ENCODE measurements around the gene TTYH3.

The TTYH3 gene

DNA sequence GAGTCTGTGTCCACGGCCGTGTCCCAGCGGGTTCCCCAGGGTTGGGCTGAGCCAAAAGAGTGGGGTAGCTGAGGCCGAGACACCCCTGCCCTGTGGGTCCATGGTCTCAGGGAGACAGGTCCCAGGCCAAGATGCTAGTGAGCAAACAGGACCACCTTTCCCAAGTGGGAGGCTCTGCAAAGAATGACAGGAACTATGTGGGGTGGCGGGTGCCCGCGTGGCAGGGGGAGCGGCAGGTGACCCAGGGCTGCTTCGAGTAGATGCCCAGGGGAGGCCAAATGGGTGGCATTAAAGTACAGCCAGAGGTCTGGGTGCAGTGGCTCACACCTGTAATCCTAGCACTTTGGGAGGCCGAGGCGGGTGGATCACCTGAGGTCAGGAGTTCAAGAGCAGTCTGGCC lies 18.2 kb downstream of the TTYH3 start:
- no peak for DNase-seq

DNA sequence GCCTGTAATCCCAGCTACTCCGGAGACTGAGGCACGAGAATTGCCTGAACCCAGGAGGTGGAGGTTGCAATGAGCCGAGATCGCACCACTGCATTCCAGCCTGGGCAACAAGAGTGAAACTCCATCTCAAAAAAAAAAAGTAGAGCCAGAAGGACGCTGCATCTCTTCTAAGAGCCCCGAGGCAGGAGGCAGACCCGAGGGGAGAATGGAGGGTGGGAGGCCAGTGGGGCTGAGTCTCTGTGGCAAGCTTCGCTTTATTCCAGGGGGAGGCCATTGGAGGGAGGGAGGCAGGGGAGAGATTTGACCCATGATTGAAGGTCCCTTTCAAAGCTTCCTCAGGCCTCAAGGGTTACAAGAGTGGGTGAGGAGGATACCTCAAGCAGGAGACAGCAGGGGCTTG lies 18.7 kb downstream of the TTYH3 start:
- DNase-seq, result no peak

DNA sequence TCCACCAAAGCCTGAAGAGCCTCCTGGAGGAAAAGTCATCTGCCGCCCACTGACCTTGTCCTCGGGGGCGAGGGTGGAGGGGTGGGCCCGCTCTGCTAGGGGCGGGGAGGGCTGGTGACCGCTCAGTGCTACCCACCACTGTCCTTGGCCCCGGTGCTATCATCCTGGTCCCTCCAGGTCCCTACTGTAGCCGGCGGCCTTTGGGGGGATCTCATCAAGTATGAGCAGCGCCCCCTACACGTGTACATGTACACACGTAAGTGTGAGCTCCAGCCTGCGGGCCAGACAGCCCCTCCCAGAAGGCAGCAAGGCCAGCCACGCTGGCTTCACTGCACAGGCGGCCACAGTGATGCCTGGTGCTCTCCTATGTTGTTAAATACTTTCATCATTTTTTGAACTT lies 19.6 kb downstream of the TTYH3 start:
- DNase-seq, result no peak

DNA sequence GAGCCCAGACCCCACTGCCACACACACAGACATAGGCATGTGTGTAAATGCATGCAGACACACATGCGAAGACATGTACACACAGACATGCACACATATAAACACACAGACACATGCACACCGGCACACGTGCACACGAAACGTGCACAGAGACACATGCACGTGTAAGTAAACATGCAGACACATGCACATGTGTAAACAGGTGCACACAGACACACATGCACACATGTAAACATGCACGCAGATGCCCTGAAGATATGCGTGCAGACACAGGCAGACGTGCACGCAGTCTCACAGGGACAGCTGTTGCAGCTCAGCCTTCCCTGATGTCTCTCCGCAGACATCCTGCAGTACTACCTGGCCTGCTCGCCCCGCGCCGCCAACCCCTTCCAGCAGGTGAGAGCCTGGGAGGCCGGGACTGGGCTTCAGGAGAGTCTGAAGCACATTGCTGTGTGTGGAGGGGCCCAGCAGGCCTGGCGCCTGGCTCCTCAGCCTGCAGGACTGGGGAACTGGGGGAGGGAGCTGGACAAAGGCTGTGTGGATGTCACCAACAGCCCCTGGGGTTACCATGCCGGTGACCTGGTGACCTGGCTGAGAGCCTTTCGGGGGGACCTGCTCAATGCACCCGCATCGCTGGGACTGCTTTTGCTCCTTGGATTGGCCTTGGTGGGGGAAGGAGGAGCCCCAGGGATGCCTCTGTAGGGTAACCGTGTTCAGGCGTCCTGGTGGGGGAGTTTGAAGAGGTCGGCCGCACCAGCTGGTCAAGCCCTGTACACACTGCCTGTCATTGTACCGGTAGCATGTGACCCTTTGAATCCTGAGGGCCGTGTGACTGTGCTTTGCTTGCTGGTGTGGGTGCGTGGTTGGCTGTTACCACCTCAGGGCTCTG lies 20.3 kb downstream of the TTYH3 start:
- no peak for DNase-seq

DNA sequence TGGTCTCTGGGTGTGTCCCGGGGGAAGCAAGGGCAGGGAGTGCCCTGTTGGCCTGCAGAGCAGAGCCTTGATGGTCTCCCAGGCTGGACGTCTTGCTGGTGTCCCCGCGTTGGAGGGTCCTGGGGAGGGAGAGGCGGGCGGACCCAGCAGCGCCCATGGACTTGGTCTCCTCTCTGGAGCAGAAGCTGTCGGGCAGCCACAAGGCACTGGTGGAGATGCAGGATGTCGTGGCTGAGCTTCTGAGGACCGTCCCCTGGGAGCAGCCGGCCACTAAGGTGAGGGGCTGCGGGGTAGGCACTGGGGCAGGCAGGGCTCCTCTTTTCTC lies 20.9 kb downstream of the TTYH3 start:
- DNase-seq, result no peak

DNA sequence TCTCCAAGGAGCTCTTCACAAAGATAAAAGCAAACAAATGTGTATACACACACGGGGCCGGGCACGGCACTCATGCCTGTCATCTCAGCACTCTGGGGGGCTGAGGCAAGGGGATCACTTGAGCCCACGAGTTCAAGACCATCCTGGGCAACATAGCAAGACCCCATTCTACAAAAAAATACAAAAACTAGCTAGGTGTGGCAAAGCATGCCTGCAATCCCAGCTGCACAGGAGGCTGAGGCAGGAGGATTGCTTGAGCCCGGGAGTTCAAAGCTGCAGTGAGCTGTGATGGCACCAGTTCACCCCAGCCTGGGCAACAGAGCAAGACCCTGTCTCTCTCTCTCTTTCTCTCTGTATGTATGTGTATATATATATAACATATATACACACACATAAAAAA lies 22.3 kb downstream of the TTYH3 start:
- DNase-seq, result no peak

DNA sequence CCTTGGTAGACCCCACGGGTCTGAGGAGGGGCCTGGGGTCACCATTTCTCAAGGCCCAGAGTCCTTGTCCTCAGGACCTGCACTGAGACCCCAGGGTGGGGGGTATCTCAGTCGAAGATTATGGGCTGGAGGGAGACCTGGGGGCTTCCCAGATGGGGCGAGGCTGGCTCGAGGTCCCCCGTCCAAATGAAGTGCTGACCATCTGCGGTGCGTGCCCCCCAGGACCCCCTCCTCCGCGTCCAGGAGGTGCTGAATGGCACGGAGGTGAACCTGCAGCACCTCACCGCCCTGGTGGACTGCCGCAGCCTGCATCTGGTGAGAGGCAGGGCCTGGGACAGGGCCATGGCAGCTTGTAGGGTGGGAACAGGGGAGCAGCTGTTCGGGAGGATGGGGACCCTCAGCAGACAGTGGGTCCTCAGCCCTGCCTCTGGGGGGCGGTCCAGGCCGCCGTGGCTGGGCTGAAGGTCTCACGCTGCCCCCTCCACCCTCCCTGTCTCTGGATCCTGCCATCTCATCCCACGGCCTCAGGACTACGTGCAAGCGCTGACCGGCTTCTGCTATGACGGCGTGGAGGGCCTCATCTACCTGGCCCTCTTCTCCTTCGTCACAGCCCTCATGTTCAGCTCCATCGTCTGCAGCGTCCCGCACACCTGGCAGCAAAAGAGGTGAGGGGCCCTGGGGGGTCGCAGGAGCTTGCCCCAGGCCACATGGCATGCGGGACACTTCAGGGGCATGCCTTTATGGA lies 24.3 kb downstream of the TTYH3 start:
- no peak for DNase-seq

DNA sequence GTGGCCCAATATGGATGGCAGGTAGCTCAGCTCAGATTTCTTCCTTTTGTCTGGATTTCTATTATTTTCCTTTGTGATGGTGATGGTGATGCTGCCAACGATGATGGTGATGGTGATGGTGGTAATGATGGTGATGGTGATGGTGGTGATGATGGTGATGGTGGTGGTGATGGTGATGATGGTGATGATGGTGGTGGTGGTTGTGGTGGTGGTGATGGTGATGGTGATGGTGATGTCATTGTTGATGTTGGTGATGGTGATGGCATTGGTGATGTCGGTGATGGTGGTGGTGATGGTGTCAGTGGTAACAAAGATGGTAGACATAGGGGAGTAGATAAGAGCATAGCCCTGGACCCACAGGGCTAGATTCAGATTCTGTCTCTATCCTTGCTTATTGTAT lies 25.4 kb downstream of the TTYH3 start:
- no peak for DNase-seq

DNA sequence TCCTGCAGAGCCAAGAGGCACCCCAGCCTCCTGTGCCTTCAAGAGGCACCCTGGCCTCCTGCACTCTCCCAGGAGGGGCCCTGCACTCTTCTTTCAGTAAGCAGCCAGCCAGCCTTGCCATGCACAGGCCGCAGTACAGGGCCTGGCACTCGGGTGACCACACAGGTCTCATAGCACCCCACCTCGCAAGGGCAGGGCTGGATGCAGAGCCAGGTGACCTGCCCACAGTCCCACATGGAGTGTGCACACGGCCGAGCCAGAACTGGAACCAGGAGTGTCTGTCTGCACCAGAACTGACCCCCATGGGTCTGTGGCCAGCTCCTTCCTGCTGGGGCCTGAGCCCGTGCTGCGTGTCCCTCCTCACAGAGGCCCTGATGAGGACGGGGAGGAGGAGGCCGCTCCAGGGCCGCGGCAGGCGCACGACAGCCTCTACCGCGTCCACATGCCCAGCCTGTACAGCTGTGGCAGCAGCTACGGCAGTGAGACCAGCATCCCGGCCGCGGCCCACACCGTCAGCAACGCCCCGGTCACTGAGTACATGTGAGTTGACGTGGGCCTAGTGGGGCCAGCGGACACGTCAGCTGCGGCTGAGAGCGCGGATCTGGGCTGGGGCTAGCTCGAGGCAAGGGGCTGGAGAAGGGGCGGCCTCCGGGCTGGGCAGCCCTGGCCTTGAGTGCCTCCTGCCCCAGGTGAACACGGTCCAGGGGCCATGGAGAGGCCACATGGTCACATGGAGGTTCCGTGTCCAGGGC lies 26.3 kb downstream of the TTYH3 start:
- DNase-seq, result no peak

DNA sequence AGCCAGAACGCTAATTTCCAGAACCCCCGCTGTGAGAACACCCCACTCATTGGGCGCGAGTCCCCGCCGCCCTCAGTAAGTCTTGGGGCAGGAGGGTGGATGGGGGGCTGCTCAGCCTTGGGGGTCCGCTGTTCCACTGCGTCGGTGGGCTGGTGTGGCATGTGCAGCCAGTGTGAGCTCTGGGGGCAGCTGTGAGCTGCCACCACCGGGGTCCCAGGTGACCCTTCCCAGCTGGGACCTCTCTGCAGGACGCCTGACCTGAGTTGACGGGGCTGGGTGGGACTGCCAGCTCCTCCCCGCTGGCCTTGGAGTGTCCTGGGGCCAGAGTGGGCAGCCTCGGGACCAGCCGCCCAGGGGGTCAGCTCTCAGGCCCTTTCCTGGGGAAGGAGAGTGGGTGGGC lies 27.2 kb downstream of the TTYH3 start:
- no peak for DNase-seq

DNA sequence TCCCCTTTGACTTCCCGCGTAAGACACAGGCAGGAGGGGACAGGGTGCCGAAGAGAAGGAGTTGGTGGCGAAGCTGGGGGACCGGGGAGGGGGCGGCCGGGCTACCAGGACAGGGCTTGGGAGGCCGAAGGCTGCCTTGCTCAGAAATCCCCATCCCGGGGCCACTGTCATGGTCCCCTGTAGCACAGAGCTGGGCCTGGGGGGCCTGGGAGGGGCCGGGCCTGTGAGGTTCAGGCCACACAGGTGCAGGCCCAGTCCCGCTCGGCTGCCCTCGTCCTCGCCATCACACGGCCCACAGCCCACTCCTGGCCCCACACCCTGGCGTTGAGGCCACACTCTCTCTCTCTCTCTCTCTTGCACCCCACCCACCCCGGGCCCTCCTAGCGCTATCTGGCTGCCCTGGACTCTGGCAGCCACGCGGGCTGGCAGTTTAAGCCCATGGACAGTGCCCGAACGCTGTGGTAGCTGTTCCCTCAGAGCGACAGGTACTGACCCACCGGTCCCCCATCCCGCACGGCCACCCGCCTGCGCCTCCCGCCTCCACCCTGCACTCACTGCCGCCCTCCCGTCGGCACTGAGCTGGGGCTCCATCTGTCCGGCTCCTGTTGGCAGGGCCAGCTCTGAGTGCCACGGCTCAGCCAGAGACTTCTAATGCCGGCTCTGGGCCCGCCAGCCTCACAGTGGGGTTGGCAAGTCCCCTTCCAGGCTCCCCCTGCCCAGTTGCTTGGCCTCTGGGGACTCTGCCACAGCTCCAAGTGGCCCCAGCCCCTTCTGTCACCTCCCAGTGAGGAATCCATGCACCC lies 28.0 kb downstream of the TTYH3 start:
- no peak for DNase-seq

DNA sequence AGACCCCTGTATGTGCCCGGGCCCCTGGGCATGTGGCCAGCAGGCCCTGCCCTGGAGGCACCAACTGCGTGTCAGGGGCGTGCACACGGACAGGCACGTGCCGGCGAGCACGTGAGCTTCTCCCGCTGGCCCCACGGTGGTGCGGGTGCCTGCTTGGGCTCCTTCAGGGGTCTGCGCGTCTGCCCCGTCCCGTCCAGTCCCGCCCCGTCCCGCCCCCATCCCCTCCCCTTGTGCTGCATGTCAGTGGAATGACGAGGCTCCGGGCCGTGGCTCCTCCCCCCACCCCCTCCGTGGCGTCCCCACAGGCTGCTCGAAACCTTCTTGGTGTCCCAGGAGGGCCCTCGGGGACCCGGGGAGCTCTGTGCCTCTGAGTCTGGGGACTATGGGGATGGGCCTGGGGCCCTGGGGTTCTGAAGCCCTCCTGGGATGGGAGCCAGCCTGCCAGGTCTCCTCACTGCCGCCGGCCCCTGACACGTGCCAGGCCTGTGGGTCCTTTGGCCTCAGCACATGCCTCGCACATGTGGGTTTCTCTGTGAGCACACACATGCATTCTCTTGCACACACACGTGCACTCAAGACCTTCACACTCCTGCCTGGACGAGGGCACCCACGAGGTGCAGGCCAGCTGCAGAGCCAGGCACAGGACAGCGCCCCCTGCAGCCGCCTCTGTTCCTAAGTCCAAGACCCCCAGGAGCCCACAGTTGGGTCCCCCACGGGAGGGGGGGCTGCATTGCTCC lies 28.7 kb downstream of the TTYH3 start:
- no peak for DNase-seq

DNA sequence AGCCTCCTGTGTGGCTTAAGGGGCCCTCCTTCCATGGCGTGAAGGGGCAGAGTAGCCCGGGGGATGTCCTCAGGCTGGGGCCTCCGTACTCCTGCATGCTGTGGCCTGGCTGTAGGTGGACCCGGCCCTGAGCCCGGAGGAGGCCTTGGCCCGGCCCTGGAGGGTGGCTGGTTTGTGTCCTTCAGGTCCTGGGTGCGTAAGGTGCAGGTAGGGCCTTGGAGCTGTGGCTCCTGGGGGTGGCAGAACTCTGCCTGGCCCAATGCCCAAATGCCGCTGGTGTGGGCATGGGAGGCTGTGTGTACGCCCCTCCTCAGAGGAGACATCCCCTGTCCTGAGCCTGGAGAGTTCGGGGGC lies 29.3 kb downstream of the TTYH3 start:
- DNase-seq, result no peak

DNA sequence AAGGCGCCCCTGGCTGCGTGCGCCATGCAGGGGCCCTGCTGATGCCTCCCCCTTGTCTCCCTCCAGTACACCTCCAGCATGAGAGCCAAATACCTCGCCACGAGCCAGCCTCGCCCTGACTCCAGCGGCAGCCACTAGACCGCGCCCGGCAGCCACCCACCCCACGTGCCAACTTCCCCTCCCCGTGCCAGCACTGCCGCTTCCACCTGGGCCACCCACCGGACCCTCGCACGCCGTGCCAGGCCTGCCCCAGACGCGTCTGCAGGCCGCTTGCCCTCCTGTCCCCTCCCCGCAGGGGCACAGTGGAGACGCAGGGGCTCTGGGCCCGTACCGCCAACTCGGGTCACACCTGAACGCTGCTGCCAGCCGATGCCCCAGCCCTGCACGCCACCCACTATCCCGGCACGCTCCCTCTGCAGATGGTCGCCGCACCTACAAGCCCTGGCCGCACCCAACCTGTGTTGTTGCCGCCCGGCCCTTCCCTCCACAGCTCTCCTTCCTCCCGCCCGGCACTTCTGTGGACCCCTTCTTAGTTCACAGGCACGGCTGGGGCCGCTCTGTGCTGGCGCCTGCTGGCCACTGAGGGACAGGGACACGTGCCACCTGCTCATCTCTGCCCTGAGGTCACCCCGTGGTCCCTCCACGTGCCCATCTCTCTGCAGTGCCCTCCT lies 30.0 kb downstream of the TTYH3 start:
- no peak for DNase-seq

DNA sequence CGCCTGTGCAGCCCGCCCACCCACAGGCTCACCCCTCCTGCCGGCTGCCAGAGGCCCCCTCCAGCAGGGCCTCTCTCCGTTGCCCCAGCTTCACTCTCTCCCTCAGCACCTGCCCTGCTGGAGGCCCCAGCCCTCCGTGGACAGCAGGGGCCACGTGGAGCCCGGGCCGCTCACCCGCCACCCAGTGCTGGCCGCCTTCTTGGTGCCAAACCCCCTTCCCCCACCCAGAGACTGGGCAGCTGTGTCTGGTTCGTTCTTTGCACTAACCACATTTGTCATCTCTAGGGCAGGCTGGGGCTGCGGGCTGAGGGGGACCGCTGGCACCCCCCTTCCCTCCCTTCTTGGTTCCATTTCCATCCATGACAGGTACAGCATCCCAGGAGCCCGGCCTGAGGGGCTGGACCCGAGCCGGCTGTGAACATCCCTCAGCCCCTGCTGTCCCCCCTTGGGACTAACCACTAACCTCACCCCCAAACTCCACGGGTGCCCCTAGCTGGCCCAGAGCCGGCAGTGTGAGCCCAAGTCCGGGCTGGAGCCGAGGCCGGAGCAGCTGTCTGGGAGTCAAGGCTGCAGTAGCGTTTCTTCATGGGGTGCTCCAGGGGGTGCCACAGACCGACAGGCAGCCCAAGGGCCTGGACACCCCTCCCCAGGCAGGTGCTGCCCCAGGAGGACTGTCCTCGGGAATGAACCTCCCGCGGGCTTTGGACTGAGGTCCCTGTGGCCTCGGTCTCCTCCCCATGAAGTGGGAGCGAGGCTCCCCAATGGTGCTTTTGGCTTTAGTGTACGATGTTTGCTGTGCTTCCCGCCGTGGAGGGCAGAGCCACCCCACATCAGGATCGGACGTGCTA lies 30.7 kb downstream of the TTYH3 start:
- no peak for DNase-seq

DNA sequence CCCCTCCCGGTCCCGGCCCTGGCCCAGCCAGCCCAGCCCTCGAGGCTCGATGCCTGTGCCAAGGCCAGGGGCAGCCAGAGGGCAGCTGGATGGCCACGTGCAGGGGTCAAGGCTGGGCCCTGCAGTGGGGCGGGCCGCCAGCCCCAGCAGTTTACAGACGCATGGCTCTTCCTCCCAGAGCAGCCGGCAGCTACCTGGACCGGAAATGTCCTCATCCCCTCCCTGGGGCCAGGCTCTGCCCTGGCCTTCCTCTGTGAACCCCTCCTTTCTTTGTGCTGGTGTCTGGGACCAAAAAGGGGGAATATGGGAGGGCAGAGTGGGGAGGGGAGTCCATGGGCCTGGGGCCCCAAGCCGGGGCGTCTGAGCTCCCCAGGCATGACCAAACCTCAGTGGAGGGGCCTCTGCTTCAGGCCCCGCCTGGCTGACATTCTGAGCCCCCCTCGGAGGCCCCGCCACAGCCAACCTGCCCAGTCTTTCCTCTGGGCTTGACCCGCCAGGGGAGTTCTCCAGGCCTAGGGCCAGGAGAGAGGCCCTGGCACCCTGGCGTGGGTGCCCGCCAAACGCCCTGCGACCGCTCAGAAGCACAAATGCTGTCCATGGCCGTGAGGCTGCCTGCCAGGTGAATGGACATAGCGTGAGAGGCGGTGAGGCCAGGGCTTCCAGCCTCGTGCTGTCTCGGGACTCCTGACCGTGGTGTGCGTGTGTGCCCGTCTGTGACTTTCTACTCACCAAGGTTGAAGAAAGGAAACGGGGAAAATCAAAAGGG lies 31.5 kb downstream of the TTYH3 start:
- DNase-seq, result no peak

DNA sequence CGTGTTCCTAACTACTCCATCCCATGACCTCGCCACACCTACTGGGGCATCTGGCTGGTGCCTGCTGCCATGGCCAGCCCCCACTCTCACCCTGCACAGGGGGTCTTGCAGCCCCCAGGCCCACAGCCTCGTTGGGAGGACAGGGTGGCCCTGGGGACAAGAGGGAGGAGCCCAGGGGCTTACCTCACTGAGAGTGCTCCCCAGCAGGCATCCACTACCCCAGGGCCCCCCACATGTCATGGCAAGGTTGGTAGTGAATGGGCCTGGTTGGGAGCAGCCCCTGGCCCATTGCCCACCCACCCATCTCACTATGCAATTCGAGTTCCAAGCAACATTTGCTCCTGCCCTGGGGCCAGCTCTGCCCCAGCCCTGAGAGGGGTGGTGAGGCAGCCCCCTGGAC lies 32.2 kb downstream of the TTYH3 start:
- no peak for DNase-seq

DNA sequence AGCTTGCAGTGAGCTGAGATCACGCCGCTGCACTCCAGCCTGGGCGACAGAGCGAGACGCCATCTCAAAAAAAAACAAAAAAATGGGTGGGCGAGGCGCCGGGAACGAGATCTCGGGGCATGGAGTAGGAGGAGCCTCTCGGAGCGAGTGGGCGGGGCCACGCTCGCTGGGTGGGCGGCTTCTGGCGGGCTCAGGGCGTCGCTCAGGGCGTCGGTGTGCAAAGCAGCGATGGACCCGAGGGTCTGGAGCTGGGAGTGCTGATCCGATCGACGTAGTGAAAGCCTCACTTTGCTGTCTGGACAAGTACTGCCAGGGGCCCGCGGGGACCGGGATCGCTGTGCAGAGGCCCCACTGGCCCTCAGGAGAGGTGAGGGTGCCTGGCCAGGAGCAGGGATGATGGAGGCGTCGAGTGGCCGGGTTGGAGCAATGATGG lies 33.6 kb downstream of the TTYH3 start:
- no peak for DNase-seq

DNA sequence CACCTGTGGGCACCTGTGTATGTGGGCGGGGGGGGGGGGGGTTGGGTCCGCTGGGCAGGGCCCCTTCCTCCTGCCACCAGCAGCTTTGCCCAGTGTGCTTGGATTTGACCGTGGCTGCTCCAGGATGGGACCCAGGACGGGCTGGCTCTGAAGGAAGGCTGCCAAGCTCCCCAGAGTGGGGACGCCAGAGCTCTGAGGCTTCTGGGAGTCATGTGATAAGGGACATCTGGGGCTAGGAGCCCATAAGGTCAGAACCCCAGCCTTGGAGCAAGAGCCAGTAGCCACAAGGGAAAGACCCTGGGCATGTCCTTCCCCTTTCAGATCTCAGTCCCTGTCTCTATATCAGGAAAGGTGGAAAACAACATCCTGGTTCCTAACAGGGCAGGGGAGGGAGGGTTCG lies 34.4 kb downstream of the TTYH3 start:
- DNase-seq, result no peak
